AG09319 (cell line): Measurements from ENCODE around the gene STRN.

Experiments
- DNase-seq: peaks from one replicate; pipeline ENCODE4 v3.0.0-alpha.2; 2010; ENCODE audit warnings: low read depth; ENCODE audit errors: extremely low read depth
- CTCF ChIP-seq: IDR thresholded peaks from 2 replicates; pipeline ENCODE4 v1.5.1; 2011; ENCODE audit warnings: low read depth, mild to moderate bottlenecking, inconsistent platforms, low read length, moderate library complexity

The STRN gene

GRCh38 chr2:36808386-36809068, 157.8 kb downstream of the STRN start:
- TF ChIP-seq CTCF, result no peak
- DNase-seq, result no peak

GRCh38 chr2:36807223-36807886, 159.0 kb downstream of the STRN start:
- no peak for TF ChIP-seq CTCF
- DNase-seq, result no peak

- no peak for DNase-seq
- TF ChIP-seq CTCF, result no peak
Measured at GRCh38 chr2:36805635-36806224, 160.6 kb downstream of the STRN start.

- no peak for DNase-seq
- no peak for TF ChIP-seq CTCF
Measured at GRCh38 chr2:36802952-36803351, 163.4 kb downstream of the STRN start.

GRCh38 chr2:36801088-36801487, 165.2 kb downstream of the STRN start:
- DNase-seq, result no peak
- no peak for TF ChIP-seq CTCF

GRCh38 chr2:36800381-36800780, 166.0 kb downstream of the STRN start:
- TF ChIP-seq CTCF, result no peak
- no peak for DNase-seq

- DNase-seq, result no peak
- no peak for TF ChIP-seq CTCF
Measured at GRCh38 chr2:36798724-36799123, 167.6 kb downstream of the STRN start.
